ENCODE measurements around the gene KRTAP10-9.

Gene KRTAP10-9

GRCh38 chr21:44670642-44671432 is 43.9 kb downstream of the KRTAP10-9 start:
- no peak for DNase-seq

GRCh38 chr21:44671911-44672310 is 45.0 kb downstream of the KRTAP10-9 start:
- no peak for DNase-seq

- no peak for DNase-seq
Observed at GRCh38 chr21:44677881-44678280, 51.0 kb downstream of the KRTAP10-9 start.

Data from NCI-H1436 (cell line).